GM18873 (cell line): Measurements from ENCODE around the gene LYSMD1.
"Not testable (repeated sequence)": the region's sequence is repeated elsewhere in the genome, so short reads cannot be mapped to it uniquely, and the experiment has no call there.

Experiments used
- ATAC-seq: cut with Tn5 transposase; IDR thresholded peaks from one replicate; pipeline ENCODE4 v1.9.1; 2021; ENCODE audit warnings: mild to moderate bottlenecking, moderate library complexity, moderate number of reproducible peaks; ENCODE audit not compliant: unreplicated experiment, low FRiP score

Gene LYSMD1

DNA sequence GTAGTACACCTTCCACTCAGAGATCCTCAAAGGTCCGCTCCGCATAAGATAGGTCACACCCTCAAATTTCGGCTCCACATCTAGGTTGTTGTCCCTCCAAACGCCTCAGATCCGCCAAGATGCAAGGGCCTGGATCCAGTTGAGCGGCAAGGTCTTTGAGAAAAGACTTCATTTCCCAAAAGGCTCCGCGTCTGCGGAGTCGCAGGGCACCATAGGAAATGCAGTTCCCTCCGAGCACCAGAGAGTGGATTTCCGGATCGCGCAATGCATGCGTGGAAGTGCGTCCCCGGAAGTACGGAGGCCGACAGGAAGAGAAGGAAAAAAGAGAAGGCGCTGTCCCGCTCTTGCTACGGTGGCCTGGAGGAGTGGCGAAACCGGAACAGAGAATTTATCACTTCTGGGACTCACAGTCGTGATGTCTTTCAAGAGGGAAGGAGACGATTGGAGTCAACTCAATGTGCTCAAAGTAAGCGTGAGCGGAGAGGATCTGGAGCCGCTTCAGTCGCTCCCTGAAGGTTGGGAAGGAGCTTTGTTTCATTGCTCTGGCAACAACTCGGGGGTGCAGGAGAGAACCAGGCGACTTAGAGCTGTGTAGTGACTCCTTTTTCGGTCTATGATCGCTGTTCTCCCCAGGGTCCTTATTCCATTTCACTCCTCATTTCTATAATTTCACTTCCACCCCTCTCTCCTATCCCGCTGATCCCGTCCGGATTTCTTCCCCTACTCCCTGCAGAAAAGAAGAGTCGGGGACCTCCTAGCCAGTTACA, at the start of gene LYSMD1, which contains the start of gene SCNM1:
Gene LYSMD1, minus strand, starts transcription at position 165 of the 767 bp plus-strand sequence. CDS start 644 bp downstream, outside the sequence.
Gene SCNM1, plus strand, starts transcription at position 407 of the 767 bp plus-strand sequence. Its CDS starts 9 bp downstream, at position 416.
- ATAC-seq = peak; percentile 78

DNA sequence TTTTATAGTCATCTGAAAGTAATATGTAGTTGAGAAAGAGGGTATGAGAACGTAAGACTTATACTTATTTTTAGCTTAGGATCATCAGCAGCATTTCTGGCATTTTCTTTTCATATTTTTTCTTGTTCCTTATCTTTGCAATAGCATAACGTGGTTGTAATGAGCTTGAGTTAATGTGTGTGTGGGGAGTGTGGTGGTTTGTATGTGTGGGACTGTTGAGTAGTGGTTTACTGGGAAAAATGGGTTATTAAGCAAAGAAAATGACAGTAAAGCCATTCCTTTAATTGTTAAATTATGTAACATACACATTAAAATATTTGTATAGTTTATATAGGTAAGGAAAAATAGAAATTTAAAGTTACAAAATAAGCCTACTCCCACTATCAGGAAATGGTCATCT, 47.9 kb upstream of the LYSMD1 start:
- ATAC-seq = no peak

DNA sequence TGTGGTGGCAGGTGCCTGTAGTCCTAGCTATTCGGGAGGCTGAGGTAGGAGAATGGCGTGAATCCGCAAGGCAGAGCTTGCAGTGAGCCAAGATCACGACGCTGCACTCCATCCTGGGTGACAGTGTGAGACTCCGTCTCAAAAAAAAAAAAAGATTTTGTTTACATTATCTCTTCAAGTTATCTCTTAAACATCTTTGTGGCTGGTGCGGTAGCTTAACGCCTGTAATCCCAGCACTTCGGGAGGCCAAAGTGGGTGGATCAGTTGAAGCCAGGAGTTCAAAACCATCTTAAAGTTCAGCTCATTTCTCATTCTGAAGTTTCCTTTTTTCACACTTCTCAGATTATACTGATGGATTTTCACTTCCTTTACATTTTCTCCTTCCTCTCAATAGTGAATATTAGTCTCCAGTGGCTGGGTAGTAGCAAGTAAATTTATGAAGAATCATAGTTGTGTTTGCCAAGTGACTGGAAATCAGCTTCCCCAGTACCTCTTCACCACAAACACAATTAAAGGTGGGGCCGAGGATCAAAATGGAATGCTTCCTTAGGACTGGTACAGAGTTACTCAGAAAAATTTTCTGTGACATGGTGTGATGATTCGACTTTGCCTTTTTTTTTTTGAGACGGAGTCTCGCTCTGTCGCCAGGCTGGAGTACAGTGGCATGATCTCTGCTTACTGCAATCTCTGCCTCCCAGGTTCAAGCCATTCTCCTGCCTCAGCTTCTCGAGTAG, 46.4 kb upstream of the LYSMD1 start:
- no peak for ATAC-seq

GRCh38 chr1:151210830-151211229, 45.1 kb upstream of the LYSMD1 start:
- no peak for ATAC-seq

GRCh38 chr1:151205381-151205965, 39.8 kb upstream of the LYSMD1 start:
- not testable (repeated sequence) for ATAC-seq

DNA sequence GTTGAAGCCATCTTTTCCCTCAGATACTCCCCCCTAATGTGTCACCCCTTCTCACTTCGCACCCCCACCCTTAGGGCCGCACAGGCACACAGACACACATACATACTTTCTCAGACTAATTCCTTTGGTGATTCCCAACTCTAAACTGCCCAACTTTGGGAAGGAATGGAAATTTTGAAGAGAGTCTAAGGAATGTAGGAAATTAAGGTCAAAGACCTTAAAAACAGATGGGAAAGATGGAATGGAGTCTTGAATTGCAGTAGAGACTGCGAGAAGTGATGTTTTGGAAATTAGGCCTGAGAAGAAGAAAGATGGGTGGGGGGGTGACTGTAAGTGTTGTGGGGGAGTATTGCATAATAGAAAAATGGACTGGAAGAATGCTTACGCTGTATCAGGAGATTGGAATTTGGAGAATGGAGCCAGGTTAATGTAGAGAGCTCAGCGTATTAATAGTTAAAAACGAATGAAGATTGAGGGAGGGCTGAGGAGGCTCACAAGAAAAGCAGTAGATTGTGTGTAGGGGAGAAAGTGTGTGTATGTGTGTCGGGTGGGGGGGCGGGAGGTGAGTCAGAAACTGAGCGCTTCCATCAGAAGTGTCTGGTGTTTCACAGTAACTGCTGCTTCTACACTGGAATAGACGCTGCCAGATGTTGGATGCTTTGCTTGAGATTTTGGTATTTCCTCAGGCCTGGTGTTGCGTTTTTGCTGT, 34.3 kb upstream of the LYSMD1 start:
- ATAC-seq = no peak

GRCh38 chr1:151198254-151199127, 32.8 kb upstream of the LYSMD1 start, which contains the start of gene PIP5K1A:
TSS of gene PIP5K1A (plus strand) at chr1:151198552. CDS start at chr1:151198997, 445 bp downstream.
- ATAC-seq = peak; percentile 81

GRCh38 chr1:151197863-151198253, 32.2 kb upstream of the LYSMD1 start:
- ATAC-seq = no peak

DNA sequence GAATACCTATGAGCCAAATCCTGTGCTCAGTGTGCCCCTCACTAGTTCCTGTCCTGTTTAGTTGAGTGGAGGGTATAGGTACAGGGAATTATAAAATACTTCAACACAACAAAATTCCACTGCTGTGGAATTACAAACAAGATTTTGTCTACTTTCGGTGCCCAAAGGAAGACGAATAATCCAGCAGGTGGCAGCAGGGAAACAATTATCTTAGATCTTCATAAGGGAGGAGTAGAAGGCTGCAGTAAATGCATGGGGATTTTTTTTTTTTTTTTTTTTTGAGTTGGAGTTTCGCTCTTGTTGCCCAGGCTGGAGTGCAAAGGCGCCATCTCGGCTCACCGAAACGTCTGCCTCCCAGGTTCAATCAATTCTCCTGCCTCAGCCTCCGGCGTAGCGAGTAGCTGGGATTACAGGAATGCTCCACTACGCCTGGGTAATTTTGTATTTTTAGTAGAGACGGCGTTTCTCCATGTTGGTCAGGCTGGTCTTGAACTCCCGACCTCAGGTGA, 30.6 kb upstream of the LYSMD1 start:
- no peak for ATAC-seq

DNA sequence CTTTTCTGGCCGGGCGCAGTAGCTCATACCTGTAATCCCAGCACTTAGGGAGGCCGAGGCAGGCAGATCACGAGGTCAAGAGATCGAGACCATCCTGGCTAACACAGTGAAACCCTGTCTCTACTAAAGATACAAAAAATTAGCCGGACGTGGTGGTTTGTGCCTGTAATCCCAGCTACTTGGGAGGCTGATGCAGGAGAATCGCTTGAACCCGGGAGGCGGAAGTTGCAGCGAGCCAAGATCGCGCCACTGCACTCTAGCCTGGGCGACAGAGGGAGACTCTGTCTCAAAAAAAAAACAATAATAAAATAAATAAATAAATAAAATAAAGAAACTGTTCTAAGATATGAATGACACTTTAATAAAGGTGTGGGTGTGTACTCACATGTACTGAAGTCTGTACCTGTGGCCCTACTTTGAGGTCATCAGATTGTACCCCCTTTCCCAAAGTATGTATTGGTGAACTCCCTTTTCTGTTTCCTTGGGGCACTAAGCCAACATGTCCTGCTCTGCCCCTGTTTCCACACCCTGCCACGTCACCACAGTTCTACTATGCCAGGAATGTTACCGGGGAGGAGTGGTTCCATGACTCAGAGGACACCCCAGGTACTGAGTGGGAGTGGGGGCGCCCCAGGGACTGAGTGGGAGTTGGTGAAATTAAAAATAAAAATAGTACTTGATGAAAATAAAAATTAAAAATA, 29.3 kb upstream of the LYSMD1 start:
- ATAC-seq = not testable (repeated sequence)

- no peak for ATAC-seq
Observed at GRCh38 chr1:151193856-151194255, 28.2 kb upstream of the LYSMD1 start.

DNA sequence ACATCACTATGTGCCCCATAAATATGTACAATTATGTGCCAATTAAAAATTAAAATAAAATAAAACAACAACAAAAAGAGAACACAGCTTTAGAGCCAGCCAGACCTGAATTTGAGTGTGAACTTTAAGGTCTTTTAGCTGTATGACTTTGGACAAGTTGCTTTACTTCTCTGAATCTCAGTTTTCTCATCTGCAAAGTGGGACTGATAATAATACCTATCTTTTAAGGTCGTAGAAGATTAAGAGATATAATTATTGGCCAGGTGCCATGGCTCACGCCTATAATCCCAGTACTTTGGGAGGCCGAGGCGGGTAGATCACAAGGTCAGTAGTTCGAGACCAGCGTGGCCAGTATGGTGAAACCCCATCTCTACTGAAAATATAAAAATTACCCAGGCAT, 27.6 kb upstream of the LYSMD1 start:
- ATAC-seq = no peak

DNA sequence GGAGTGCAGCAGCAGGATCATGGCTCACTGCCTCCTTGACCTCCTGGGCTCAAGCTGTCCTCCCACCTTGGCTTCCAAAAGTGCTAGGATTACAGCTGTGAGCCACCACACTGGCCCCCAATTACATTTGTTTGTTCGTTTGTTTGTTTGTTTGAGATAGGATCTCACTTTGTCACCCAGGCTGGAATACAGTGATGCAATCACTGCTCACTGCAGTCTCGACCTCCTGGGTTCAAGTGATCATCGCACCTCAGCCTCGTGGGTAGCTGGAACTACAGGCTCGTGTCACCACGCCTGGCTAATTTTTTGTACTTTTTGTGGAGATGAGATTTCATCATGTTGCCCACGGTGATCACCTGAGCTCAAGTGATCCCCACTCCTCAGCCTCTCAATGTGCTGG, 26.3 kb upstream of the LYSMD1 start:
- ATAC-seq = no peak

DNA sequence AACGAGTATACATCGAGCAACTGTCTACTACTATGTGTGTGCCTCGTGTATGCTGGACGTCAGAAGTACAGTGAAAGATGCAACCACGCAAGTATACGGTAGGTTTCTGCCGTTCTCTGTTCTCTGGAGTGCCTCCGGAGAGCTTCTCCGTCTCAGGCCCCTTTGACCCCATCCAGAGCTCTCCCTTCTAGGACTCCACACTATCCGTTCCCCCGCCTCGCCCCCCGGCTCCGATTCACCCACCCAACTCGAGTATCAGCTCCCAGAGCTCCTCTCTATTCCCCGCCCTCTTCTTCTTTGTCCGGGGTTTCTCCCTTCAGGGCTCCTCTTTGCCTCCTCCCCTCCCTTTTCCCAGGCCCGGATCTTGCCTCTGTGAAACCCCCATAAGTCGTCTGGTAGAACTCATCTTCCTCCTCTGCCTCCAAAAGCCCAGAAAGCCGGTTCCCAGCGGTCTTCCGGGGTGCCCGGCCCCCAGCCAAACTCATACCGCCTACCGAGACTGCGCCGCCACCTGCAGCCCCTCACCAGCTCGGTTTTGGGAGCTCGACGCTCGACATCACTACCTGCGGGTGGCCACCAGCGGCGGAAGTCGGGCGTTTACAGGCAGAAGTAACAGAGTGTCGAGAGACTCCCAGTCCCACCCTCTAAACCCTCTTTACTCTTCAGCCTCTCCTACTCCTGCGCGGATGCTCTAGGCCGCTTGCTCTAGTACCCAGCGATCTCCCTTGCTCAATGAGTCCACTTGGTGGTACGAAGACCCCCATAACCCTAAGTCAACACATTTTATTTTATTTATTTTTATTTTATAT, 24.1 kb upstream of the LYSMD1 start, which contains the start of gene VPS72:
Gene VPS72, minus strand, starts transcription at position 561 of the 809 bp plus-strand sequence. Its CDS starts 76 bp downstream, at position 485.
- peak; percentile 77 for ATAC-seq

GRCh38 chr1:151188667-151189066, 23.0 kb upstream of the LYSMD1 start:
- not testable (repeated sequence) for ATAC-seq

GRCh38 chr1:151187205-151187604, 21.5 kb upstream of the LYSMD1 start:
- ATAC-seq = no peak

DNA sequence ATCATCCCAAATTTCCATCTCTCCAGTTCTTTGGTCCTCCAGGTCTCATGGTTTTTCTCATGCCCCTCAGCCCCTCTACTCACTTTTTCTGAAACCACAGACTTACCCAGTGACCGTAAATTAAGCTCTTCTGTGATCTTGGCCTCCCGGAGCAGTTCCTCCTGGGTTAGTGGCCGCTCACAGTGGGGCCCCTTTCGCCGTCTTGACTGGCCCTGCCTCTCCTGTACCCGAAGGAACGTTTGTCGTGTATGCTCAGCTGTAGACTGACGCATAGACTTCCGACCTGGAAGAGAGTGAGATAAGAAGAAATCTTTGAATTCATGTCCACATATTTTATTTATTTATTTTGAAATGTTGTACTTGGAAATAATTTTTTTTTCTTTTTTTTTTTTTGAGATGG, 18.5 kb upstream of the LYSMD1 start:
- ATAC-seq = no peak

DNA sequence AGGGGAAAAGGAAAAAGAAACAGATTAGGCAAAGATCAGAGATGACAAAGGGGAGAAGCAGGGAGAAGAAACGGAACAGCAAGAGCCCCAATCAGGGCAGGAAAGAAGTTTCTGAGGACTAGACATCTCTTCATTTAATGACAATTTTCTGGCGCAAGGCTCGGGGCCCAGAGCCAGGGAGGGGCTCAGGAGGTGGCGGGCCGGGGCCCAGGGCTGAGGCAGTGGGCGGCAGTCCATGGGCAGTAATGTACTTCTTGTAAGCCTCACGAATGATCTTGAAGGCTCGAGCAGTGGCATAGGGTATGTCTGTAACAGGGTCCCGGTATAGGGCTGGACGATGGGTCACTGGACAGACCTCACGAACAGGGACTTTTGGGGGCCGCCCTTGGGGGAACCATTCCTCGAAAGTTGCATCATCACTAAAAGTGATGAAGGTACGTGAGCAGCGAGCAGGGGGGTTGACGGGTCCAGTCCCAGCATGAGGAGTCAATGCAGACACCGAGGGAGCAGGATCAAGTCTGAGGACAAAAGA, 10.9 kb upstream of the LYSMD1 start:
- no peak for ATAC-seq
